GM12874 (cell line): ENCODE data around the gene PARP1.

Source experiments
- TF ChIP-seq, protein P1 (sequence below): IDR thresholded peaks from 2 replicates; pipeline ENCODE4 v1.5.1; 2011; ENCODE audit warnings: low read depth, mild to moderate bottlenecking, control low read depth, low read length, moderate library complexity; ENCODE audit not compliant: insufficient read depth

PARP1 gene

DNA sequence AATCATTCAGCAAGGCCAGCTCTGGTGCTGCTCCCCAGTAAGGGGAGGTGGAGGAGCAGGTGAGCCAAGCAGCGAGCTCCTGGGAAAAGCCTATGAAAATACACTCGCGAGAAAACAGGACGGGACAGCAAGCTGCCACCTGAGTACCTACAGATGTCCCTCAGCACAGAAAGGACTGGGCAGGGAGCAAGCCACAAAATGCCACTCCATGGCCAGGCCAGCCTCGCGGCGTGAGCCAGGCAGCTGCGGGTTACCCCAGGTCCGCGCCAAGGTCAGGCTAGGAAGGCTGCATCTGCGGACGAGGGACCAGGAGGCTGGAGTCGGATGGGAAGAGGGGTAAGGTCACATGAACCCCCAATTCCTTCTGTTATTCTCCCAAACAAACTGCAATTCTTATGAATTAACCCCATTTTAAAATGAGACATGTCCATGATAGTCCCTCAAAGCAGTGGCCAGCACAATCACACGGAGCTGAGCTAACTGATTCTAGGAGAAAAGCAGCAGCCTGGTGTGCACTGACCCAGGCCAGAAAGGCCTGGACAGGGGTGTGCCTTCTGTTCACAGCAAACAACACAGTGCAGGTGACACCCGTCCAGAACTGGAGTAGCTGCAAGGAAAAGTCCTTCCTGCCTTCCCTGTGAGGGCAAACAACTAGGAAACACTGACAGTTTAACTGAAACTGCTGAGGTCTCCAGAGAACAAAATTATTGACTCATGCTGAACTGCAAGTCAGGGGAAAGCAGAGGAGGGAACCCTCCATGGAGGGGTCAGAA, 26.5 kb downstream of the PARP1 start:
- TF ChIP-seq, protein P1, sequence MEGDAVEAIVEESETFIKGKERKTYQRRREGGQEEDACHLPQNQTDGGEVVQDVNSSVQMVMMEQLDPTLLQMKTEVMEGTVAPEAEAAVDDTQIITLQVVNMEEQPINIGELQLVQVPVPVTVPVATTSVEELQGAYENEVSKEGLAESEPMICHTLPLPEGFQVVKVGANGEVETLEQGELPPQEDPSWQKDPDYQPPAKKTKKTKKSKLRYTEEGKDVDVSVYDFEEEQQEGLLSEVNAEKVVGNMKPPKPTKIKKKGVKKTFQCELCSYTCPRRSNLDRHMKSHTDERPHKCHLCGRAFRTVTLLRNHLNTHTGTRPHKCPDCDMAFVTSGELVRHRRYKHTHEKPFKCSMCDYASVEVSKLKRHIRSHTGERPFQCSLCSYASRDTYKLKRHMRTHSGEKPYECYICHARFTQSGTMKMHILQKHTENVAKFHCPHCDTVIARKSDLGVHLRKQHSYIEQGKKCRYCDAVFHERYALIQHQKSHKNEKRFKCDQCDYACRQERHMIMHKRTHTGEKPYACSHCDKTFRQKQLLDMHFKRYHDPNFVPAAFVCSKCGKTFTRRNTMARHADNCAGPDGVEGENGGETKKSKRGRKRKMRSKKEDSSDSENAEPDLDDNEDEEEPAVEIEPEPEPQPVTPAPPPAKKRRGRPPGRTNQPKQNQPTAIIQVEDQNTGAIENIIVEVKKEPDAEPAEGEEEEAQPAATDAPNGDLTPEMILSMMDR = no peak

GRCh38 chr1:226378071-226378470, 29.8 kb downstream of the PARP1 start:
- TF ChIP-seq, protein P1 = no peak

GRCh38 chr1:226376300-226376699, 31.6 kb downstream of the PARP1 start:
- TF ChIP-seq, protein P1 = no peak

GRCh38 chr1:226373376-226373775, 34.5 kb downstream of the PARP1 start:
- TF ChIP-seq, protein P1 = no peak

DNA sequence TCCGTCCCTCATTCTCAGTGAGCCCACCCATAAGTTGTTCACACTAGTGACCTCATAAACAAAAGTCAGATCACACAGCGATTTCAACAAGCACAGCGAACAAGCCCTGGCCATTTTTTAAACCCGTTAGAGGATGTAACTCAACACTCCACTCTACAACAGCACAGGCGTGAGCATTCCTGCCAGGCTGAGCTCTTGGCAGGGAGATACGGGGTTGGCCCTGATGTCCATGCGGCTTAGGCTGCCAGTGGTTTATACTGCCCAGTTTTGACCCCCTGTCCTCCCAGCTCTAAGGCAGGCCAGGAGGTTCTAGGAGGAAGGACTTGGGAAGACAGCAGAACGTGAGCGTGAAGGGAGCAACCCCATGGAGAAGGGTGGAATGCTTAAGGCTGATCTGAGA, 35.0 kb downstream of the PARP1 start:
- TF ChIP-seq, protein P1 = no peak

DNA sequence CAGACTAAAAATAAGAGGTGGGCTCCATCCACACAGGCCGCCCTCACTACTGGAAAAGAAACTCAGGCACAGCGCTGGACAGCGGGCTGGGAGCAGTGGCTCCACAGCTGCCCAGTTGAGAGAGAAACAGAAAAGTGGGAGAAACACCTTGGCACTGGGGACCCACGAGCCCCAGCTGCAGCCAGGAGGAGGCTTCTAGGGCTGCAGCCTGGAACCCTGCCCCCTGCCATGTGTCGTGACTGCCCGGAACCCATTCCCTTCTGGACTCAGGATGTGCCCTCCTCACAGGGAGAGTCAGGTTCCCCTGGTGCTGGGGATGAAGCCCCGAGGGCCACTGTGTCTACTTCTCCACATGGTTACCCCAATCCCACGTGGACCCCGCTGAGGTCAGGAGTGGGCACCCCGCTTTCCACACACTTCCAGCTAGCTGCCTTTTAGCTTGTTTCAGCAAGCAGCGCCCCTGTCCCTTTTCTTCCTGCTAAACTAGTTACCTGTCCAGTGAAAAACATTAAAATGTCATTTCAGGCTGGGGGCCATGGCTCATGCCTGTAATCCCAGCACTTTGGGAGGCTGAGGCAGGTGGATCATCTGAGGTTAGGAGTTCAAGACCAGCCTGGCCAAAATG, 35.9 kb downstream of the PARP1 start:
- TF ChIP-seq, protein P1 = no peak

DNA sequence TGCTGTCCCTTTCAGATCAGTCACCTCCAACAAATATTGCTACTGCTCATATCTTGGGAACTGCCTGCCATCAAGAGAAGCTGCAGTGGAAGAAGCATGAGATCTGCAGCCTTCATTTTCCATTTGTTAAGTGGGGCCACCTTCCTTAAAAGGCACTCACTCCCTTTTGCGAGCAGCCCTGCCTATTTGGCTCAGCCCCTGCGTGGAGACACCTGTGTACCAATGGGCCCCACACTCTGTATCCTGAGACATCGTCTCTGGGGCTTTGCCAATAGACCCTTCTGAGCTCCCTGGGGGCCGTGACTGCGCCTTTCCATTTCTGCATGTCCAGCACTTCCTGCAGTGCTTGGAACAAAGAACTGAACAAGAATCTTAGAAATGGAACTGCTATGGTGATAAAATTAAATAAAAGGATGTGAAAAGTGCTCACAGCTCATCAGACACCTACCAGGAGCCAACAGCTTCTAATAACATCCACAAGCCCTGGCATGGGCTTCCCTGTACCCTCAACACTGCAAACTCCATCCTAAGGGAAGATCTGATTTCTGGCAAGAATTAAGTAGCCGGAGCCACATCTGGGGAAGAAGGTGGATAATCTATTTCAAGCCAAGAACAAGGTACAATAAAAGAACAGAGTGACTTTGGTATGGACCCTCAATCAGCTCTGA, 36.7 kb downstream of the PARP1 start:
- TF ChIP-seq, protein P1 = no peak
